ENCODE data around the gene ST3GAL2. TPM values are rescaled to one million over a fixed set of nuclear protein-coding genes. Genes with fewer than 3 reads are reported as not detected.

The ST3GAL2 gene
- total RNA-seq, 1 donor from 2014 or later, result 3.2 TPM

DNA sequence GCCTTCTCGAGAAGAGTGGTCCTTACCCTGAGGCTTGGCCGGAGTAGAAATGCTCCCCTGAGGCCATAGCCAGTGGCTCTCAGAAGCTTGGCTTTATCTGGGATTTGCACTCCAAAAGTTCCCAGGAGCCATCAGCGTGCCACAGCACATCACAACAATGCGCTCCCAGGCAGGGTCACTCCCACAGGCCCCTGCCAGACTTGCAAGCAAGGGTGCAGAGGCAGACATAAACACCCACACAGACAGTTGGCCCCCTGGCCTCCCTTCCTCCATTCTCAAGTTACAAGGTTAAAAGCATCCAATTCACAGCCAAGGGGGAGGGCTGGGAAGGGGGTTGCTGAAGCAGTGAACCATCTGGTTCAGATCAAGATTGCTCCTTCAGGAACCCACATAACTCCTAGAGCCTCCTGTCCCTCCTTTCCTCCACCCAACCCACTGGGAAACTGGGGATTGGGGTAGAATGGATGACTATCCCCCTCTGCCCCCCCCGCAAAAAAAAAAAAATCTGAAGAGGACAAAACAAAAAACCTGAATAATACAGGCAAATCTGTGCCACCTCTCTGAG is 1.8 kb downstream of the ST3GAL2 start:
- FAIRE-seq (no peak), DNase-seq (ENCODE audit: low read depth) (no peak)
- Histone ChIP-seq H3K4me3 (ENCODE audit: low read depth, low read length) (no peak overlapping the region), H3K36me3 (ENCODE audit: control insufficient read depth, insufficient read depth, low read length) (no peaks in the 10 kb centered on the region), H3K27me3 (ENCODE audit: control insufficient read depth, insufficient read depth, low read length) (no peaks in the 10 kb centered on the region)
- TF ChIP-seq, protein P1, sequence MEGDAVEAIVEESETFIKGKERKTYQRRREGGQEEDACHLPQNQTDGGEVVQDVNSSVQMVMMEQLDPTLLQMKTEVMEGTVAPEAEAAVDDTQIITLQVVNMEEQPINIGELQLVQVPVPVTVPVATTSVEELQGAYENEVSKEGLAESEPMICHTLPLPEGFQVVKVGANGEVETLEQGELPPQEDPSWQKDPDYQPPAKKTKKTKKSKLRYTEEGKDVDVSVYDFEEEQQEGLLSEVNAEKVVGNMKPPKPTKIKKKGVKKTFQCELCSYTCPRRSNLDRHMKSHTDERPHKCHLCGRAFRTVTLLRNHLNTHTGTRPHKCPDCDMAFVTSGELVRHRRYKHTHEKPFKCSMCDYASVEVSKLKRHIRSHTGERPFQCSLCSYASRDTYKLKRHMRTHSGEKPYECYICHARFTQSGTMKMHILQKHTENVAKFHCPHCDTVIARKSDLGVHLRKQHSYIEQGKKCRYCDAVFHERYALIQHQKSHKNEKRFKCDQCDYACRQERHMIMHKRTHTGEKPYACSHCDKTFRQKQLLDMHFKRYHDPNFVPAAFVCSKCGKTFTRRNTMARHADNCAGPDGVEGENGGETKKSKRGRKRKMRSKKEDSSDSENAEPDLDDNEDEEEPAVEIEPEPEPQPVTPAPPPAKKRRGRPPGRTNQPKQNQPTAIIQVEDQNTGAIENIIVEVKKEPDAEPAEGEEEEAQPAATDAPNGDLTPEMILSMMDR (IDR thresholded peaks at IDR 0.05; ENCODE audit: insufficient read depth, low read length, severe bottlenecking), result no peak

DNA sequence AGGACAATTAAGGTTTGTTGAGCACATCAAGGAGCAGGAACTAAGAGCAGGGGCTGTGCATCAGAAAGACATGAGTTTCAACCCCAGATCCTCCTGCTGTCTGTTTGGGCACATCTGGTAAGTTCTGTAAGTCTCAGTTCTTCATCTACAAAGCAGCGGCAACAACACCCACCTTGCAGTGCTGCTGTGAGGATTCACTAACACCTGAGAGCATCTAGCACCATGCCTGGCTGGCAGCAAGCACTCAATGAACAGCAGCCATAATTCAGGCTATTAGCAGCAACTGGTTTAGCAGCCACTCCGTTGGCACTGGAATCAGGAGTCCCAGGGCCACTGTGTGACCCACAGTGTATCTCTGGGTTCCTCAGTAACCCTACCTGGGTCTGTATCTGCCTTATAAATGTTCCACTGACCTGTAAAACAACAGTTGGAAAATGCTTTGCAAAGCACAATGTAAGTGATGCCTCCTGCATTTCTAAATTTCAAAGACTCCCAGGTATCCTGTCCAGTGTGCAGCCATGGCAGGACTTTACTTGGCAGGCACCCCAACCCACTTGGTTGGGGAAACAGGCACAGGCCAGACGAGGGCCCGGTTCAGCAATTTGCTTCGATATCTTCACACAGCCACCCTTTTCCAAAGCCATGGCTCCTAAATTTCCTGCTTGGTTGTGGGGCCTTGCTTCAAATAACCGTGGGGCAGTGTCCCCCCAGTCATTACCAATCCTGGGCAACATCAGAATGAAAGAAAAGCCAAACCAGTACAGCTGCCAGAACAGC is 4.2 kb downstream of the ST3GAL2 start:
- FAIRE-seq (no peak), DNase-seq (ENCODE audit: low read depth) (no peak)
- Histone ChIP-seq H3K4me3 (ENCODE audit: low read depth, low read length) (no peak overlapping the region), H3K27me3 (ENCODE audit: control insufficient read depth, insufficient read depth, low read length) (no peaks in the 10 kb centered on the region), H3K36me3 (ENCODE audit: control insufficient read depth, insufficient read depth, low read length) (no peaks in the 10 kb centered on the region)
- TF ChIP-seq, protein P1 (IDR thresholded peaks at IDR 0.05; ENCODE audit: insufficient read depth, low read length, severe bottlenecking), result no peak

GRCh38 chr16:70433458-70434103 is 5.3 kb downstream of the ST3GAL2 start:
- TF ChIP-seq, protein P1 (IDR thresholded peaks at IDR 0.05; ENCODE audit: insufficient read depth, low read length, severe bottlenecking), result no peak
- no peaks in the 10 kb centered on the region for H3K36me3 ChIP-seq (ENCODE audit: control insufficient read depth, insufficient read depth, low read length)
- no peak overlapping the region for H3K4me3 ChIP-seq (ENCODE audit: low read depth, low read length)
- FAIRE-seq (no peak), DNase-seq (ENCODE audit: low read depth) (no peak)
- H3K27me3 ChIP-seq (ENCODE audit: control insufficient read depth, insufficient read depth, low read length), result no peaks in the 10 kb centered on the region

- Histone ChIP-seq H3K36me3 (ENCODE audit: control insufficient read depth, insufficient read depth, low read length) (no peaks in the 10 kb centered on the region), H3K4me3 (ENCODE audit: low read depth, low read length) (no peak overlapping the region), H3K27me3 (ENCODE audit: control insufficient read depth, insufficient read depth, low read length) (no peaks in the 10 kb centered on the region)
- FAIRE-seq, result no peak
- no peak for DNase-seq (ENCODE audit: low read depth)
- TF ChIP-seq, protein P1 (IDR thresholded peaks at IDR 0.05; ENCODE audit: insufficient read depth, low read length, severe bottlenecking), result no peak
Observed at GRCh38 chr16:70432723-70433457, 6.0 kb downstream of the ST3GAL2 start.

DNA sequence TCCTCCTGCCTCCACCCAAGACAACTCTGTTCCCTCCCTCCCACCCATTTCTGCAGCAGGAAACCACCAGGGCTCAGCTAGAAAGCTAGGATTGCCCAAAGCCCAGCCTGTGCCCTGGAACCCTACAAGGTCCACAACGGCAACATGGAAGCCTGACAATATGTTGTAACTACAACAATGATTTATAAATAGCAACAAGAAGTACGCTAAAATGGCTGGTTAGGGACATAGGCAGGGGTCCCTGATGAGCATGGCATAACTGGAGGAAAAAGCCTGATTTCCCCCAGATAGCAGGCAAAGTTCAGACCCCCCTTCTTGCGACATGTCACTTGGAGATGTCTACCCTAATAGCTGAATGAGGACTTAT is 6.6 kb downstream of the ST3GAL2 start:
- Histone ChIP-seq H3K4me3 (ENCODE audit: low read depth, low read length) (no peak overlapping the region), H3K27me3 (ENCODE audit: control insufficient read depth, insufficient read depth, low read length) (no peaks in the 10 kb centered on the region), H3K36me3 (ENCODE audit: control insufficient read depth, insufficient read depth, low read length) (no peaks in the 10 kb centered on the region)
- TF ChIP-seq, protein P1 (IDR thresholded peaks at IDR 0.05; ENCODE audit: insufficient read depth, low read length, severe bottlenecking), result no peak
- no peak for FAIRE-seq
- DNase-seq (ENCODE audit: low read depth), result no peak

All from bronchial epithelial cell (primary cell).